Liver (tissue), 3 donors: ENCODE results near the gene FOXO1.

Experiments used
- CTCF ChIP-seq: fragments of 150-350 bp; IDR thresholded peaks from 2 replicates; pipeline ENCODE4 v1.5.1; 2017; ENCODE audit warnings: improper control_type of control experiment, low read depth, low read length; ENCODE audit not compliant: missing input control
- JUND ChIP-seq, 2 donors: IDR thresholded peaks; 2 replicates each; pipeline ENCODE4 v1.6.1; 2016; ENCODE audit warnings: antibody characterized with exemption in 2 of 2
- RAD21 ChIP-seq, 2 donors: IDR thresholded peaks; 2 replicates each; pipeline ENCODE4 v1.6.1; 2016; ENCODE audit warnings: antibody characterized with exemption in 2 of 2, mild to moderate bottlenecking in 2 of 2
- SP1 ChIP-seq: IDR thresholded peaks from 2 replicates; pipeline ENCODE4 v1.6.1; 2018; ENCODE audit warnings: antibody characterized with exemption, mild to moderate bottlenecking
- TAF1 ChIP-seq: conservative IDR thresholded peaks from 2 replicates; pipeline ENCODE4 v1.6.1; 2016; ENCODE audit warnings: antibody characterized with exemption, mild to moderate bottlenecking
- YY1 ChIP-seq: IDR thresholded peaks from 2 replicates; pipeline ENCODE4 v1.6.1; 2016; ENCODE audit warnings: antibody characterized with exemption, mild to moderate bottlenecking
- TF ChIP-seq, protein P1 (sequence below): IDR thresholded peaks from 2 replicates; pipeline ENCODE4 v1.6.1; 2016; ENCODE audit warnings: antibody characterized with exemption
- TF ChIP-seq, protein P2 (sequence below): IDR thresholded peaks from 2 replicates; pipeline ENCODE4 v1.6.1; 2016; ENCODE audit warnings: antibody characterized with exemption, mild to moderate bottlenecking
- TF ChIP-seq, protein P3 (sequence below): IDR thresholded peaks from 2 replicates; pipeline ENCODE4 v1.6.1; 2016; ENCODE audit warnings: antibody characterized with exemption
- donor health status: healthy.
- donor health status: healthy.

DNA sequence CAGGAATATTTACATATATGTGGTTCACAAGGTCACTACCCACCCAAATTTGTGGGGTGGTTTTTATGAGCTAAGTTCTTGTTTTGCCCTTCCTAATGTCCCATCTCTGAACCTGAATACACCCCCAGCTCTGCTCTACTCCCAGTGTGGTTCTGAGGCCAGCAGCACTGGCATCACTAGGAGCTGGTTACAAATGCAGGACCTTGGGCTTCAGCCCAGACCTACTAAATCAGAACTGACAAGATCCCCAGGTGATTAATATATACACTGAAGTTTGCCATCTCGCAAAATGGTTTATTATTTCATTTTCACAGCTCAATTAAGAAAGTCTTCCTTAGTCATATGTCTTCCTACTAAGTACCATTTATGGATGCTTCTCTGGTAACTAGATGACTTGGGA, 67.9 kb downstream of the FOXO1 start:
- no peak for TF ChIP-seq CTCF
- TF ChIP-seq, protein P1, sequence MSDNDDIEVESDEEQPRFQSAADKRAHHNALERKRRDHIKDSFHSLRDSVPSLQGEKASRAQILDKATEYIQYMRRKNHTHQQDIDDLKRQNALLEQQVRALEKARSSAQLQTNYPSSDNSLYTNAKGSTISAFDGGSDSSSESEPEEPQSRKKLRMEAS, result no peak
- no peak for TF ChIP-seq JUND (IDR thresholded peaks at IDR 0.05)
- TF ChIP-seq, protein P2, sequence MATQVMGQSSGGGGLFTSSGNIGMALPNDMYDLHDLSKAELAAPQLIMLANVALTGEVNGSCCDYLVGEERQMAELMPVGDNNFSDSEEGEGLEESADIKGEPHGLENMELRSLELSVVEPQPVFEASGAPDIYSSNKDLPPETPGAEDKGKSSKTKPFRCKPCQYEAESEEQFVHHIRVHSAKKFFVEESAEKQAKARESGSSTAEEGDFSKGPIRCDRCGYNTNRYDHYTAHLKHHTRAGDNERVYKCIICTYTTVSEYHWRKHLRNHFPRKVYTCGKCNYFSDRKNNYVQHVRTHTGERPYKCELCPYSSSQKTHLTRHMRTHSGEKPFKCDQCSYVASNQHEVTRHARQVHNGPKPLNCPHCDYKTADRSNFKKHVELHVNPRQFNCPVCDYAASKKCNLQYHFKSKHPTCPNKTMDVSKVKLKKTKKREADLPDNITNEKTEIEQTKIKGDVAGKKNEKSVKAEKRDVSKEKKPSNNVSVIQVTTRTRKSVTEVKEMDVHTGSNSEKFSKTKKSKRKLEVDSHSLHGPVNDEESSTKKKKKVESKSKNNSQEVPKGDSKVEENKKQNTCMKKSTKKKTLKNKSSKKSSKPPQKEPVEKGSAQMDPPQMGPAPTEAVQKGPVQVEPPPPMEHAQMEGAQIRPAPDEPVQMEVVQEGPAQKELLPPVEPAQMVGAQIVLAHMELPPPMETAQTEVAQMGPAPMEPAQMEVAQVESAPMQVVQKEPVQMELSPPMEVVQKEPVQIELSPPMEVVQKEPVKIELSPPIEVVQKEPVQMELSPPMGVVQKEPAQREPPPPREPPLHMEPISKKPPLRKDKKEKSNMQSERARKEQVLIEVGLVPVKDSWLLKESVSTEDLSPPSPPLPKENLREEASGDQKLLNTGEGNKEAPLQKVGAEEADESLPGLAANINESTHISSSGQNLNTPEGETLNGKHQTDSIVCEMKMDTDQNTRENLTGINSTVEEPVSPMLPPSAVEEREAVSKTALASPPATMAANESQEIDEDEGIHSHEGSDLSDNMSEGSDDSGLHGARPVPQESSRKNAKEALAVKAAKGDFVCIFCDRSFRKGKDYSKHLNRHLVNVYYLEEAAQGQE, result no peak
- TF ChIP-seq SP1, result no peak
- TF ChIP-seq, protein P3, sequence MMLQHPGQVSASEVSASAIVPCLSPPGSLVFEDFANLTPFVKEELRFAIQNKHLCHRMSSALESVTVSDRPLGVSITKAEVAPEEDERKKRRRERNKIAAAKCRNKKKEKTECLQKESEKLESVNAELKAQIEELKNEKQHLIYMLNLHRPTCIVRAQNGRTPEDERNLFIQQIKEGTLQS, result no peak
- TF ChIP-seq TAF1, result no peak
- no peak for TF ChIP-seq YY1
- no peak for TF ChIP-seq RAD21 (IDR thresholded peaks at IDR 0.05)
